Glutamatergic neuron (in vitro differentiated cells): ENCODE results near the gene ZNF473. TPM values are rescaled to one million over a fixed set of nuclear protein-coding genes. Genes with fewer than 3 reads are reported as not detected.
"Not testable (repeated sequence)": the region's sequence is repeated elsewhere in the genome, so short reads cannot be mapped to it uniquely, and the experiment has no call there.

ENCODE experiments used
- DNase-seq: peaks from one replicate; pipeline ENCODE4 v3.0.0; 2022
- H3K27ac Mint-ChIP-seq: one replicate; pipeline ENCODE4 v1.8.0; 2020; ENCODE audit warnings: mild to moderate bottlenecking, mixed read lengths, inconsistent platforms; ENCODE audit not compliant: unreplicated experiment
- H3K27me3 Mint-ChIP-seq: one replicate; pipeline ENCODE4 v1.8.0; 2020; ENCODE audit warnings: mild to moderate bottlenecking, moderate library complexity, mixed read lengths, inconsistent platforms; ENCODE audit not compliant: unreplicated experiment
- H3K36me3 Mint-ChIP-seq: one replicate; pipeline ENCODE4 v1.8.0; 2020; ENCODE audit warnings: mild to moderate bottlenecking, mixed read lengths, inconsistent platforms; ENCODE audit not compliant: unreplicated experiment
- H3K4me1 Mint-ChIP-seq: one replicate; pipeline ENCODE4 v1.8.0; 2020; ENCODE audit warnings: mild to moderate bottlenecking, low read depth, mixed read lengths, inconsistent platforms; ENCODE audit not compliant: unreplicated experiment
- H3K4me3 Mint-ChIP-seq: one replicate; pipeline ENCODE4 v1.8.0; 2020; ENCODE audit warnings: mild to moderate bottlenecking, mixed read lengths, inconsistent platforms; ENCODE audit not compliant: unreplicated experiment
- H3K9me3 Mint-ChIP-seq: one replicate; pipeline ENCODE4 v1.8.0; 2020; ENCODE audit warnings: mild to moderate bottlenecking, moderate library complexity, mixed read lengths, inconsistent platforms; ENCODE audit not compliant: unreplicated experiment
- total RNA-seq: library from RNA; stranded (reverse); fragmentation: NEBNext Ultra II Directional; extraction: Animal tissue kit (Norgen Biotek cat#: 25700); gene quantifications from one replicate; pipeline ENCODE4 v1.2.1, GENCODE V29; 2021; ENCODE audit not compliant: unreplicated experiment
- TF ChIP-seq, protein P1 (sequence below): fragments of 200-600 bp; sonication (generic); IDR thresholded peaks from one replicate; pipeline ENCODE4 v1.5.0; 2021; ENCODE audit not compliant: partially characterized antibody, unreplicated experiment

The ZNF473 gene
- total RNA-seq, 1 donor from 2014 or later, result 13.4 TPM

DNA sequence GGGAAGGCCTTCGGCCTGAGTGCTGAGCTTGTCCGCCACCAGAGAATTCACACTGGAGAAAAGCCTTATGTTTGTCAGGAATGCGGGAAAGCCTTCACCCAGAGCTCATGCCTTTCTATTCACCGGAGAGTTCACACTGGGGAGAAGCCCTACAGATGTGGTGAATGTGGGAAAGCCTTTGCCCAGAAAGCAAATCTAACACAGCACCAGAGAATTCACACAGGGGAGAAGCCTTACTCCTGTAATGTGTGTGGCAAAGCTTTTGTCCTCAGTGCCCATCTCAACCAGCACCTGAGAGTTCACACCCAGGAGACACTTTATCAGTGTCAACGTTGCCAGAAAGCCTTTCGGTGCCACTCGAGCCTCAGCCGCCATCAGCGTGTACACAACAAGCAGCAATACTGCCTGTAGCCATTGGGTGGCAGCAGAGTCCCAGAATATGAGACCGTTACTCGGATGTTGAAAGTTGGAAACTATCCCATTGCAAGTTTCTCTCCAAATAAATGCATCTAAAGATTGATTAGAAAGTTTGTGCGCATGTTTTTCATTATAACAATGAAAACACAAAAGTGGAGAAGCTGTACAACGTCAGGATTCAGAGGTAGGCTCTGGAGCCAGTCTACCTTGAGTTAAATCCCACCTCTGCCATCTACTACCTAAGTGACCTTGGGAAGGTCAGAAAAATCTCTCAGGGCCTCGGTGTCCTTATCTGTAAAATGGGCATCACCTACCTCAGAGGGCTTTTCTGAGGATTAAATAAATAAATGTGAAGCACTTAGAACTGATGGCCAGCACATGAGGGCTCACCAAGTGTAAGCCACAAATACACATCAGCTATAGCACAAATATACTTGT is 21.1 kb downstream of the ZNF473 start:
- peaks cover 13% of the 10 kb centered on the region for H3K9me3 Mint-ChIP-seq
- peak; percentile 75 for DNase-seq
- H3K27me3 Mint-ChIP-seq, result peaks cover 2% of the 10 kb centered on the region
- TF ChIP-seq, protein P1, sequence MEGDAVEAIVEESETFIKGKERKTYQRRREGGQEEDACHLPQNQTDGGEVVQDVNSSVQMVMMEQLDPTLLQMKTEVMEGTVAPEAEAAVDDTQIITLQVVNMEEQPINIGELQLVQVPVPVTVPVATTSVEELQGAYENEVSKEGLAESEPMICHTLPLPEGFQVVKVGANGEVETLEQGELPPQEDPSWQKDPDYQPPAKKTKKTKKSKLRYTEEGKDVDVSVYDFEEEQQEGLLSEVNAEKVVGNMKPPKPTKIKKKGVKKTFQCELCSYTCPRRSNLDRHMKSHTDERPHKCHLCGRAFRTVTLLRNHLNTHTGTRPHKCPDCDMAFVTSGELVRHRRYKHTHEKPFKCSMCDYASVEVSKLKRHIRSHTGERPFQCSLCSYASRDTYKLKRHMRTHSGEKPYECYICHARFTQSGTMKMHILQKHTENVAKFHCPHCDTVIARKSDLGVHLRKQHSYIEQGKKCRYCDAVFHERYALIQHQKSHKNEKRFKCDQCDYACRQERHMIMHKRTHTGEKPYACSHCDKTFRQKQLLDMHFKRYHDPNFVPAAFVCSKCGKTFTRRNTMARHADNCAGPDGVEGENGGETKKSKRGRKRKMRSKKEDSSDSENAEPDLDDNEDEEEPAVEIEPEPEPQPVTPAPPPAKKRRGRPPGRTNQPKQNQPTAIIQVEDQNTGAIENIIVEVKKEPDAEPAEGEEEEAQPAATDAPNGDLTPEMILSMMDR, result peak; percentile 86
- no peak overlapping the region for H3K27ac Mint-ChIP-seq
- peaks cover 47% of the 10 kb centered on the region for H3K36me3 Mint-ChIP-seq
- no peak overlapping the region for H3K4me3 Mint-ChIP-seq
- H3K4me1 Mint-ChIP-seq, result no peaks in the 10 kb centered on the region

DNA sequence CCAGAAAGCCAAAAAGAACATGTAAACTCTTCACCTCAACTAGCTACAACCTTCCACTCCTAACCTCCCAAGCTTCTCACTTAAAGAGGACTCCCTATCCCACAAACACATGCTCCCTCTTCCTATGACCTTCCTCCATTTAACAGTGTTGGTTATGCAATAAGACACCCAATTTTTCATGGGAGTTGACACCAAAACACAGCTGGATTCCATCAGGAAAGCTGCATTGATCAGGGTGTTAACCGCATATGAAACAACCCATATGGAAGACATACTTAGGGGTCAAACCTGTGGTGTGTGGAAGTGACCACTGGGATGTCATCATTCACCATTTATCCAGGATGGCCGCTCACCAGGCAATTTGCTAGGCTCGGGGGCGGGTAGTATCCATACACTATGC is 21.9 kb downstream of the ZNF473 start:
- Mint-ChIP-seq H3K27ac (no peak overlapping the region), H3K9me3 (peaks cover 13% of the 10 kb centered on the region), H3K36me3 (peaks cover 41% of the 10 kb centered on the region), H3K27me3 (peaks cover 2% of the 10 kb centered on the region), H3K4me1 (no peaks in the 10 kb centered on the region), H3K4me3 (no peak overlapping the region)
- no peak for DNase-seq
- TF ChIP-seq, protein P1, result no peak

DNA sequence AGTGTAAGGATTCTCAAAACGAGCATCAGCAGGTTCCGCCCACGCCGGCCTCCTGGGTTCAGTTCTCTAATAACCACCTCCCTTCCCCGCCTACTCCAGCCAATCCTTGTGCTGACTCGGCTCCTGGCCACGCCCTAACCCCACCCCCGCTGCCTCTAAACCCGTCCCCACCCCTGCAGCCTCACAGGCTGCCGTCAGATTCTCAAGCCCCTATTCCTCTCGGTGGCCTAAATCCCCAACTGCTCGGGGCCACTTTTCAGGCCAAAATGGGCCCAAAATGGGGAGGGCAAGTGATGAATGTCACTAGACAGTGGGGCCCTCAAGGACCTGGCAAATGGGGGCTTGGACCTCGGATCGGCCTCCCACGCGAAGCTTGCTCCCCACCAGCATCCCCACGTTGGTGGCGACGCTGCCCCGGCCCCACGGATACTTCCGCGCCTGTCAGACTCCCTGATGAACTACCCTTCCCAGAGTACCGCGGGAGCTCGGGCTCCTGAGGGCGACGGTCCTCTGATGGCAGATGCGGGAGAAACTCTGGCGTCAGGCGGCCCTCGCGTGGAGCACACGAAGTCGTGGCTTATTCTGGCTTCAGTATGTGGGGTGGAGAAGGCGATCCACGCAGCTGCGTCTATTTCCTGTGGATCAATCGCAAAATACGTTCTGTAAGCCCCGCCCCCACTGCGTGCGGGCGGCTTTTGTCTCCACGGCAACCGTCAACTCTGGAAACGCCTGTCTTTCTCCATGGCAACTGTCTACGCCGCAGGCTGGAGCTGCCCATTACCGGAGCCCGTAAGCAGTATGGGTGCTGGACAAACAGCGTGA is 24.8 kb downstream of the ZNF473 start:
- Mint-ChIP-seq H3K27ac (peak overlapping the region; percentile 45), H3K36me3 (peaks cover 14% of the 10 kb centered on the region), H3K9me3 (no peaks in the 10 kb centered on the region), H3K4me3 (peak overlapping the region; percentile 94), H3K27me3 (peaks cover 2% of the 10 kb centered on the region), H3K4me1 (no peaks in the 10 kb centered on the region)
- TF ChIP-seq, protein P1, result no peak
- peak; percentile 79 for DNase-seq

DNA sequence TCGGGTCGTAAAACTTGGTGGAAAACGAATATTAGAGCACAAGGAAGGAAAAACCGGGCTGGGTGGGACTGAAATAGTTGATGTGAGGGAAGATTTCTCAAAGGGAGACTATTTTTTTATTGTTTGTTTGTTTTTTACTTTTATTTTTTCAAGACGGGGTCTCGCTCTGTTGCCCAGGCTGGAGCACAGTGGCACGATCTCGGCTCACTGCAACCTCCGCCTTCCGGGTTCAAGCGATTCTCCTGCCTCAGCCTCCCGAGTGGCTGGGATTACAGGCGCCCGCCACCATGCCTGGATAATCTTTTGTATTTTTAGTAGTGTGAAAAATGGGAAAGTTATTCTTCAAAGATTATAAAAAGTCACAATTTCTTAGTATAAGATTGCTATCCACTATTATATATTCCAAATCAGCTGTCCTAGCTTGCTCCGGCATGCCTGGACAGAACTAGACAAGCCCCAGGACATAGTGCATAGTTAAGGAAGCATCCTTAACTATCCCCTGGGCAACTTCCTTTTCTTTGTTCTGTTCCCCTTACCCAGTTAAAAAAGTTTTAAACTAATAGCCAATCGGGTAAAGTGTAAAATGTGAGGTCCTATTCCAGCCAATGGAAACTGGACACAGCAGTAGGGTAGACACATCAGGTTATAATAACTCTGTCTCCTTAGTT is 25.6 kb downstream of the ZNF473 start:
- H3K4me3 Mint-ChIP-seq, result peak overlapping the region; percentile 94
- not testable (repeated sequence) for H3K4me1 Mint-ChIP-seq, H3K36me3 Mint-ChIP-seq, DNase-seq, H3K27me3 Mint-ChIP-seq, H3K9me3 Mint-ChIP-seq
- peak overlapping the region; percentile 45 for H3K27ac Mint-ChIP-seq

DNA sequence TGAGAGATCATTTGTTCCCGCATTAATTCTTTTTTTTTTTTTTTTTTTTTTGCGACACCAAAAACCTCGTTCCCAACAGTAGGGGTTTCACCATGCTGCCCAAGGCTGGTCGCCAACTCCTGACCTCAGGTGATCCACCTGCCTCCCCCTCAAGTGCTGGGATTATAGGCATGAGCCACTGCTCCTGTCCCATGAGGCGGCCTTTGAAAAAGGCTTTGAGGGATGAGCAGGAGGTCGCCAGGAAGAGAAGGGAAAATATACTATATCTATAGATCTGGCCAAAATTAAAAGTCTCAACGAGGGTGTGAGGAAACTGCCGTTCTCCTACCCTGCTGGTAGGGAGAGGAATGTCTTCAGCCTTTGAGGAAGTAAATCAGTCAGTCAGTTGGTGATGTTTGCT is 26.2 kb downstream of the ZNF473 start:
- Mint-ChIP-seq H3K27ac (no peak overlapping the region), H3K27me3 (peaks cover 2% of the 10 kb centered on the region), H3K4me1 (no peaks in the 10 kb centered on the region), H3K4me3 (peak overlapping the region; percentile 42), H3K9me3 (no peaks in the 10 kb centered on the region), H3K36me3 (peaks cover 6% of the 10 kb centered on the region)
- TF ChIP-seq, protein P1, result no peak
- DNase-seq, result no peak
